Ishikawa (cell line): Measurements from ENCODE around the gene FGF14.

Experiments
- CREB1 ChIP-seq: IDR thresholded peaks from 2 replicates; pipeline ENCODE4 v1.6.1; 2012; ENCODE audit warnings: low read depth
- EGR1 ChIP-seq: IDR thresholded peaks from 2 replicates; pipeline ENCODE4 v1.6.1; 2012
- EP300 ChIP-seq: IDR thresholded peaks from 2 replicates; pipeline ENCODE4 v1.6.1; 2012; ENCODE audit warnings: borderline replicate concordance
- FOXM1 ChIP-seq: IDR thresholded peaks from 2 replicates; pipeline ENCODE4 v1.6.1; 2012; ENCODE audit warnings: low read depth, borderline replicate concordance
- MAX ChIP-seq: IDR thresholded peaks from 2 replicates; pipeline ENCODE4 v1.6.1; 2012
- RAD21 ChIP-seq: IDR thresholded peaks from 2 replicates; pipeline ENCODE4 v1.6.1; 2012; ENCODE audit warnings: low read depth
- REST ChIP-seq: IDR thresholded peaks from 2 replicates; pipeline ENCODE4 v1.6.1; 2012; ENCODE audit warnings: low read depth, mild to moderate bottlenecking
- TAF1 ChIP-seq: IDR thresholded peaks from 2 replicates; pipeline ENCODE4 v1.6.1; 2012; ENCODE audit warnings: low read depth, mild to moderate bottlenecking
- TCF12 ChIP-seq: IDR thresholded peaks from 2 replicates; pipeline ENCODE4 v1.6.1; 2012; ENCODE audit warnings: low read depth
- YY1 ChIP-seq: IDR thresholded peaks from 2 replicates; pipeline ENCODE4 v1.6.1; 2012; ENCODE audit warnings: low read depth

GRCh38 chr13:101892296-101892695, 509.6 kb downstream of the FGF14 start:
- TF ChIP-seq EP300 (no peak), EGR1 (no peak), TCF12 (no peak), REST (no peak), MAX (no peak), RAD21 (no peak), TAF1 (no peak), FOXM1 (no peak), CREB1 (no peak), YY1 (no peak)
